Mammary epithelial cell (primary cell): ENCODE measurements around the gene STK32C.

Source experiments
- CTCF ChIP-seq, 2 donors: IDR thresholded peaks in 1 of 2; conservative IDR thresholded peaks in 1 of 2; 2 replicates each; pipeline ENCODE4 v1.5.1; 2011 to 2012; ENCODE audit warnings: inconsistent platforms in 2 of 2, low read length in 2 of 2, mild to moderate bottlenecking in 2 of 2, control low read depth in 1 of 2, low read depth in 1 of 2; ENCODE audit not compliant: insufficient read depth in 1 of 2; ENCODE audit errors: extremely low read depth in 1 of 2
- EZH2 ChIP-seq: IDR thresholded peaks from 2 replicates; pipeline ENCODE4 v1.6.1; 2012; ENCODE audit warnings: low read length, inconsistent platforms, borderline replicate concordance

- TF ChIP-seq CTCF (conservative IDR thresholded peaks at IDR 0.05 in 1 of 2, IDR thresholded peaks at IDR 0.05 in 1 of 2; ENCODE audit: extremely low read depth in 1 of 2, insufficient read depth in 1 of 2, low read depth in 1 of 2, low read length in 2 of 2): no peak
- no peak for TF ChIP-seq EZH2
These were observed 49.3 kb downstream of the STK32C start for GRCh38 chr10:132258423-132258822.
